PC-3 (cell line): ENCODE measurements around the gene ZNF19.

Source experiments
- CTCF ChIP-seq: fragments of 300-600 bp; sonication (generic); conservative IDR thresholded peaks from 2 replicates; pipeline ENCODE4 v1.5.1; 2017; ENCODE audit warnings: antibody characterized with exemption, low read depth, mild to moderate bottlenecking, low read length
- EZH2 ChIP-seq: fragments of 300-600 bp; sonication (generic); IDR thresholded peaks from one replicate; pipeline ENCODE4 v1.6.1; 2017; ENCODE audit warnings: antibody characterized with exemption, mild to moderate bottlenecking, low read length; ENCODE audit not compliant: unreplicated experiment
- EZH2phosphoT487 ChIP-seq: fragments of 300-600 bp; sonication (generic); IDR thresholded peaks from 2 replicates; pipeline ENCODE4 v1.6.1; 2018; ENCODE audit warnings: mild to moderate bottlenecking, antibody characterized with exemption, low read length, borderline replicate concordance

DNA sequence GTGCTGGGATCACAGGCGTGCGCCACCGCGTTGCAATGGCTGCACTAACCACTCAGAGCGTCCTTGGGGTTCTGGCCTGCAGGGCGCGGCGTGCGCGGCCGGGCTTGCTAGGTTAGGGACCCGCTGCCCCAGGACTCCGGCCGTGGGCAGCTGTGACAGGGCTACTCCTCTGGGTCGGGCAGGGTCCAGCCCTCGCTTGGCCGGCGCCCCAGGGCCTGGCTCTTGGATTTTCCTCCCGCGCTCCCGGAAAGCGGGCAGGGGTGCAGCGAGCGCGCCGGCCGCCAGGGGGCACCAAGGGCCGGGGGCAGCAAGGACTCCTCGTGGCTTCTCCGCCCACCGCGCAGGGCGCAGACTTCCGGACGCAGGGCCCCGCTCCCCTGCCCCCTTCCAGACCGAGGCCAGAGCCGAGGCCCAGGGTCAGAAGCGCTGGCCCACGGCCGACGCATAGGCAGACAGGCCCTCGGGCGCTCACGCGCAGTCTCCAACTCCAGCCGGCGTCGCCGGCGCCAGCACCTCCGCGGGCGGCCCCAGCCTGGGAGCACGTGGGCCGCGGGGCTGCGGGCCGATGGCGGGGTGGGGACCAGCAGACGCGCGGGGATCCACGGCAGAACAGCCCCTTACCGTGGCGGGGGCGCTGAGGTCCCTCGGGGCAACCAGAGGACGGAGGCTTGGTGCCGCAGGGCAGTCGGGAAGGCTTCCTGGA is 47.6 kb downstream of the ZNF19 start:
- TF ChIP-seq CTCF (no peak), EZH2 (no peak), EZH2phosphoT487 (no peak)
